GM23338 (cell line): Measurements from ENCODE around the gene MBD5.

ENCODE experiments used
- EZH2 ChIP-seq: fragments of 200-600 bp; sonication (generic); IDR thresholded peaks from one replicate; pipeline ENCODE4 v1.8.0; 2017; ENCODE audit warnings: antibody characterized with exemption, mild to moderate bottlenecking, low read depth; ENCODE audit not compliant: unreplicated experiment
- TF ChIP-seq, protein P1 (sequence below), 2 experiments: fragments of 200-600 bp in 1 of 2; sonication (generic) in 1 of 2; conservative IDR thresholded peaks; 2 replicates each; pipeline versions ENCODE4 v1.5.1 to v1.6.1; 2016 to 2017; ENCODE audit warnings: antibody characterized with exemption in 2 of 2, low read depth in 2 of 2, mild to moderate bottlenecking in 2 of 2, moderate library complexity in 1 of 2

DNA sequence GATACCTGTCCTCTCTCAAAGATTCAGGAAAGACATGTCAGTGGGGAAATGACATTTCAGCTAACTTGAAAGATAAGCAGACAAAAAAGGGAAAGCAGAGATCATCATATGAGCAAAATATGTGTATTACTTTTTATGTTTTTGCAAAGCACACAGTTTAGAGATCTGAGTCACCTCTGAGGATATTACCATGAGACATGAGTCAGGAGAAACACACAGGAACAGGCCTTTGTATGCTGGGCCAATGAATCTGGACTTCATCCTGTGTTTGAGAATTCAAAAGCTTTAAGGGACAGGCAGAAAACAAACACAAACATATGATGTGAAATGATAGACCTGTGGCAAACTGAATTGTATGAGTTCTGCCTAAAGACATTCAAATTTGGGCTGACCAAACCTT is 317.6 kb downstream of the MBD5 start:
- TF ChIP-seq, protein P1, sequence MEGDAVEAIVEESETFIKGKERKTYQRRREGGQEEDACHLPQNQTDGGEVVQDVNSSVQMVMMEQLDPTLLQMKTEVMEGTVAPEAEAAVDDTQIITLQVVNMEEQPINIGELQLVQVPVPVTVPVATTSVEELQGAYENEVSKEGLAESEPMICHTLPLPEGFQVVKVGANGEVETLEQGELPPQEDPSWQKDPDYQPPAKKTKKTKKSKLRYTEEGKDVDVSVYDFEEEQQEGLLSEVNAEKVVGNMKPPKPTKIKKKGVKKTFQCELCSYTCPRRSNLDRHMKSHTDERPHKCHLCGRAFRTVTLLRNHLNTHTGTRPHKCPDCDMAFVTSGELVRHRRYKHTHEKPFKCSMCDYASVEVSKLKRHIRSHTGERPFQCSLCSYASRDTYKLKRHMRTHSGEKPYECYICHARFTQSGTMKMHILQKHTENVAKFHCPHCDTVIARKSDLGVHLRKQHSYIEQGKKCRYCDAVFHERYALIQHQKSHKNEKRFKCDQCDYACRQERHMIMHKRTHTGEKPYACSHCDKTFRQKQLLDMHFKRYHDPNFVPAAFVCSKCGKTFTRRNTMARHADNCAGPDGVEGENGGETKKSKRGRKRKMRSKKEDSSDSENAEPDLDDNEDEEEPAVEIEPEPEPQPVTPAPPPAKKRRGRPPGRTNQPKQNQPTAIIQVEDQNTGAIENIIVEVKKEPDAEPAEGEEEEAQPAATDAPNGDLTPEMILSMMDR (conservative IDR thresholded peaks at IDR 0.05; ENCODE audit: low read depth in 2 of 2), result no peak
- TF ChIP-seq EZH2, result no peak
